GM12872 (cell line): ENCODE measurements around the gene TNKS2.

Experiments used
- CTCF ChIP-seq: IDR thresholded peaks from 3 replicates; pipeline ENCODE4 v1.5.1; 2011; ENCODE audit warnings: low read depth, mild to moderate bottlenecking, low read length, moderate library complexity; ENCODE audit not compliant: insufficient read depth

TNKS2 gene

GRCh38 chr10:91805110-91805838, 7.0 kb downstream of the TNKS2 start:
- TF ChIP-seq CTCF, result no peak

- TF ChIP-seq CTCF, result no peak
Observed at GRCh38 chr10:91813251-91813650, 15.0 kb downstream of the TNKS2 start.

- TF ChIP-seq CTCF, result no peak
Observed at GRCh38 chr10:91816981-91817380, 18.8 kb downstream of the TNKS2 start.

GRCh38 chr10:91820144-91820543, 21.9 kb downstream of the TNKS2 start:
- no peak for TF ChIP-seq CTCF

- no peak for TF ChIP-seq CTCF
Observed at GRCh38 chr10:91824076-91824475, 25.9 kb downstream of the TNKS2 start.

GRCh38 chr10:91829268-91829667, 31.0 kb downstream of the TNKS2 start:
- no peak for TF ChIP-seq CTCF

- TF ChIP-seq CTCF, result no peak
Observed at GRCh38 chr10:91838199-91838598, 40.0 kb downstream of the TNKS2 start.
